COLO829 (cell line): ENCODE data around the gene CD44.
A peak's percentile ranks its signal among the peaks of the same experiment; 100 is the strongest.

Experiments
- DNase-seq: peaks from one replicate; pipeline ENCODE4 v3.0.0; 2012; ENCODE audit warnings: low spot score

Gene CD44

GRCh38 chr11:35158701-35159510 lies 19.9 kb downstream of the CD44 start:
- DNase-seq = no peak

GRCh38 chr11:35160246-35160824 lies 21.4 kb downstream of the CD44 start:
- no peak for DNase-seq

GRCh38 chr11:35160902-35161597 lies 22.1 kb downstream of the CD44 start:
- DNase-seq = no peak

- DNase-seq = no peak
These were observed 23.8 kb downstream of the CD44 start for GRCh38 chr11:35162745-35163144.

- no peak for DNase-seq
These were observed 24.2 kb downstream of the CD44 start for GRCh38 chr11:35163209-35163608.

- DNase-seq = no peak
These were observed 24.9 kb downstream of the CD44 start for GRCh38 chr11:35163702-35164496.

- DNase-seq = no peak
These were observed 26.1 kb downstream of the CD44 start for GRCh38 chr11:35165030-35165422.

GRCh38 chr11:35165423-35166368 lies 26.7 kb downstream of the CD44 start:
- peak; percentile 73 for DNase-seq

- peak; percentile 98 for DNase-seq
These were observed 27.7 kb downstream of the CD44 start for GRCh38 chr11:35166369-35167360.

- DNase-seq = no peak
These were observed 28.5 kb downstream of the CD44 start for GRCh38 chr11:35167426-35167954.

- no peak for DNase-seq
These were observed 29.7 kb downstream of the CD44 start for GRCh38 chr11:35168671-35169070.

- no peak for DNase-seq
These were observed 30.1 kb downstream of the CD44 start for GRCh38 chr11:35169112-35169511.

GRCh38 chr11:35169754-35170153 lies 30.8 kb downstream of the CD44 start:
- DNase-seq = no peak

- no peak for DNase-seq
These were observed 31.5 kb downstream of the CD44 start for GRCh38 chr11:35170503-35170902.

GRCh38 chr11:35171226-35171625 lies 32.3 kb downstream of the CD44 start:
- no peak for DNase-seq

GRCh38 chr11:35173011-35173511 lies 34.1 kb downstream of the CD44 start:
- no peak for DNase-seq

- no peak for DNase-seq
These were observed 34.9 kb downstream of the CD44 start for GRCh38 chr11:35173616-35174566.

- peak; percentile 57 for DNase-seq
These were observed 35.7 kb downstream of the CD44 start for GRCh38 chr11:35174666-35175065.
